Suprapubic skin (tissue), 4 donors: ENCODE measurements around the gene OR10A7. TPM values are rescaled to one million over a fixed set of nuclear protein-coding genes. Genes with fewer than 3 reads are reported as not detected.
"Not testable (repeated sequence)": the region's sequence is repeated elsewhere in the genome, so short reads cannot be mapped to it uniquely, and the experiment has no call there.

Experiments used
- DNase-seq, 2 donors: peaks; one replicate each; pipeline ENCODE4 v3.0.0-alpha.2; 2019; ENCODE audit warnings: low spot score in 2 of 2
- H3K27ac ChIP-seq: fragments of 200-600 bp; sonication (generic); one replicate; pipeline ENCODE4 v1.5.1; 2019
- H3K27me3 ChIP-seq: fragments of 200-600 bp; sonication (generic); one replicate; pipeline ENCODE4 v1.5.1; 2019
- H3K36me3 ChIP-seq: fragments of 200-600 bp; sonication (generic); one replicate; pipeline ENCODE4 v1.5.1; 2019
- H3K4me1 ChIP-seq: fragments of 200-600 bp; sonication (generic); one replicate; pipeline ENCODE4 v1.5.1; 2019
- H3K4me3 ChIP-seq: fragments of 200-600 bp; sonication (generic); one replicate; pipeline ENCODE4 v1.5.1; 2019; ENCODE audit warnings: mild to moderate bottlenecking
- H3K9me3 ChIP-seq: fragments of 200-600 bp; sonication (generic); one replicate; pipeline ENCODE4 v1.5.1; 2019
- CTCF ChIP-seq, 2 donors: fragments of 200-600 bp in 1 of 2; fragments of 450-650 bp in 1 of 2; sonication (generic) in 1 of 2; IDR thresholded peaks; one replicate each; pipeline ENCODE4 v1.5.1; 2016 to 2019; ENCODE audit warnings: antibody characterized with exemption in 2 of 2, mild to moderate bottlenecking in 1 of 2, moderate library complexity in 1 of 2
- EP300 ChIP-seq: sonication (generic); formaldehyde crosslinking; IDR thresholded peaks from one replicate; pipeline ENCODE4 v1.6.1; 2017; ENCODE audit warnings: antibody characterized with exemption
- POLR2A ChIP-seq, 2 donors: fragments of 450-650 bp; IDR thresholded peaks; one replicate each; pipeline ENCODE4 v1.6.1; 2017; ENCODE audit warnings: antibody characterized with exemption in 2 of 2, mild to moderate bottlenecking in 2 of 2, moderate library complexity in 2 of 2
- POLR2AphosphoS5 ChIP-seq, 3 donors: sonication (generic); formaldehyde crosslinking; IDR thresholded peaks; one replicate each; pipeline ENCODE4 v1.6.1; 2017; ENCODE audit warnings: antibody characterized with exemption in 3 of 3
- WGBS: methylation state at CpG from one replicate; pipeline ENCODE4 v1.1.5; 2018; 5-methylcytosine and 5-hydroxymethylcytosine counted together
- total RNA-seq, 4 donors: library from RNA; depleted of rRNA; stranded (reverse); fragments of >200 nt; gene quantifications; one replicate each; pipeline ENCODE4 v1.1.0, GENCODE V29; 2016

The OR10A7 gene
- not detected for total RNA-seq

- Histone ChIP-seq H3K4me1 (no peaks in the 10 kb centered on the region), H3K4me3 (no peak within 1 kb of the TSS), H3K27me3 (no peaks in the 10 kb centered on the region), H3K36me3 (no peaks in the 10 kb centered on the region), H3K27ac (no peak within 1 kb of the TSS), H3K9me3 (no peaks in the 10 kb centered on the region)
- WGBS: 85% methylated on average over 2 of the region's 2 CpGs
- no peak for DNase-seq
- TF ChIP-seq POLR2A (IDR thresholded peaks at IDR 0.05) (no peak), EP300 (no peak), POLR2AphosphoS5 (IDR thresholded peaks at IDR 0.05) (no peak), CTCF (IDR thresholded peaks at IDR 0.05) (no peak)
These were observed at the start of gene OR10A7 for GRCh38 chr12:55220725-55221124. OR10A7 (plus strand) TSS chr12:55221025; CDS start chr12:55221025, 0 bp downstream.

GRCh38 chr12:55171445-55171844, 49.4 kb upstream of the OR10A7 start:
- TF ChIP-seq POLR2A (IDR thresholded peaks at IDR 0.05) (no peak), POLR2AphosphoS5 (IDR thresholded peaks at IDR 0.05) (no peak), EP300 (no peak), CTCF (IDR thresholded peaks at IDR 0.05) (no peak)
- Histone ChIP-seq H3K4me1 (no peaks in the 10 kb centered on the region), H3K27me3 (no peaks in the 10 kb centered on the region), H3K36me3 (no peaks in the 10 kb centered on the region), H3K27ac (no peak overlapping the region), H3K4me3 (no peak overlapping the region), H3K9me3 (no peaks in the 10 kb centered on the region)
- no peak for DNase-seq
- WGBS: 98% methylated on average over 2 of the region's 2 CpGs

- H3K4me1 ChIP-seq, DNase-seq, H3K27me3 ChIP-seq, H3K27ac ChIP-seq, H3K9me3 ChIP-seq, H3K4me3 ChIP-seq, H3K36me3 ChIP-seq: not testable (repeated sequence)
- 86% methylated on average over 2 of the region's 2 CpGs for WGBS
These were observed 49.0 kb upstream of the OR10A7 start for GRCh38 chr12:55171846-55172245.

- DNase-seq: no peak
- H3K27ac ChIP-seq: no peak overlapping the region
- 26% methylated on average over 1 of the region's 1 CpG for WGBS
- H3K27me3 ChIP-seq: no peaks in the 10 kb centered on the region
- no peaks in the 10 kb centered on the region for H3K9me3 ChIP-seq
- H3K4me3 ChIP-seq: no peak overlapping the region
- TF ChIP-seq POLR2AphosphoS5 (IDR thresholded peaks at IDR 0.05) (no peak), POLR2A (IDR thresholded peaks at IDR 0.05) (no peak), EP300 (no peak), CTCF (IDR thresholded peaks at IDR 0.05) (no peak)
- no peaks in the 10 kb centered on the region for H3K4me1 ChIP-seq
- no peaks in the 10 kb centered on the region for H3K36me3 ChIP-seq
These were observed 48.1 kb upstream of the OR10A7 start for GRCh38 chr12:55172686-55173085.

GRCh38 chr12:55173456-55173855, 47.4 kb upstream of the OR10A7 start:
- Histone ChIP-seq H3K4me3 (no peak overlapping the region), H3K9me3 (no peaks in the 10 kb centered on the region), H3K36me3 (no peaks in the 10 kb centered on the region), H3K4me1 (no peaks in the 10 kb centered on the region), H3K27ac (no peak overlapping the region), H3K27me3 (no peaks in the 10 kb centered on the region)
- TF ChIP-seq POLR2AphosphoS5 (IDR thresholded peaks at IDR 0.05) (no peak), EP300 (no peak), POLR2A (IDR thresholded peaks at IDR 0.05) (no peak), CTCF (IDR thresholded peaks at IDR 0.05) (no peak)
- 76% methylated on average over 2 of the region's 2 CpGs for WGBS
- DNase-seq: no peak

GRCh38 chr12:55188573-55188972, 32.3 kb upstream of the OR10A7 start:
- Histone ChIP-seq H3K27me3 (peaks cover 3% of the 10 kb centered on the region), H3K4me3 (no peak overlapping the region), H3K9me3 (no peaks in the 10 kb centered on the region), H3K4me1 (no peaks in the 10 kb centered on the region), H3K27ac (no peak overlapping the region), H3K36me3 (no peaks in the 10 kb centered on the region)
- TF ChIP-seq CTCF (IDR thresholded peaks at IDR 0.05) (no peak), POLR2AphosphoS5 (IDR thresholded peaks at IDR 0.05) (no peak), POLR2A (IDR thresholded peaks at IDR 0.05) (no peak)
- no peak for DNase-seq
- 4% methylated on average over 2 of the region's 2 CpGs for WGBS
